Mucosa of stomach (tissue), 1 donor: ENCODE results near the gene DENND4C.

ENCODE experiments used
- H3K27me3 ChIP-seq: one replicate; pipeline ENCODE4 v1.7.0; 2013; ENCODE audit warnings: mild to moderate bottlenecking, low read length; ENCODE audit not compliant: control insufficient read depth, insufficient read depth
- H3K36me3 ChIP-seq: one replicate; pipeline ENCODE4 v1.7.0; 2013; ENCODE audit warnings: low read length; ENCODE audit not compliant: control insufficient read depth, insufficient read depth
- H3K4me1 ChIP-seq: one replicate; pipeline ENCODE4 v1.7.0; 2013; ENCODE audit warnings: mild to moderate bottlenecking, low read length; ENCODE audit not compliant: control insufficient read depth, insufficient read depth
- H3K4me3 ChIP-seq: one replicate; pipeline ENCODE4 v1.7.0; 2013; ENCODE audit warnings: low read length
- H3K9ac ChIP-seq: one replicate; pipeline ENCODE4 v1.7.0; 2013; ENCODE audit warnings: mild to moderate bottlenecking, low read length, moderate library complexity
- H3K9me3 ChIP-seq: one replicate; pipeline ENCODE4 v1.7.0; 2013; ENCODE audit warnings: mild to moderate bottlenecking, low read length, moderate library complexity; ENCODE audit not compliant: control insufficient read depth
- donor health status: Pancreatic carcinoma.

Gene DENND4C

GRCh38 chr9:19342947-19343346 is 112.5 kb downstream of the DENND4C start:
- H3K4me3 ChIP-seq = no peak overlapping the region
- H3K9ac ChIP-seq = no peak overlapping the region
- H3K36me3 ChIP-seq = peaks cover 4% of the 10 kb centered on the region
- no peaks in the 10 kb centered on the region for H3K4me1 ChIP-seq
- no peaks in the 10 kb centered on the region for H3K9me3 ChIP-seq
- H3K27me3 ChIP-seq = no peaks in the 10 kb centered on the region

- Histone ChIP-seq H3K9me3 (no peaks in the 10 kb centered on the region), H3K4me3 (no peak overlapping the region), H3K4me1 (no peaks in the 10 kb centered on the region), H3K27me3 (no peaks in the 10 kb centered on the region), H3K9ac (no peak overlapping the region), H3K36me3 (no peaks in the 10 kb centered on the region)
Observed at GRCh38 chr9:19358701-19359100, 128.2 kb downstream of the DENND4C start.

- H3K36me3 ChIP-seq = no peaks in the 10 kb centered on the region
- H3K9ac ChIP-seq = no peak overlapping the region
- no peaks in the 10 kb centered on the region for H3K9me3 ChIP-seq
- no peaks in the 10 kb centered on the region for H3K4me1 ChIP-seq
- H3K27me3 ChIP-seq = no peaks in the 10 kb centered on the region
- H3K4me3 ChIP-seq = no peak overlapping the region
Observed at GRCh38 chr9:19369107-19369506, 138.6 kb downstream of the DENND4C start.

GRCh38 chr9:19371942-19372341 is 141.4 kb downstream of the DENND4C start:
- H3K27me3 ChIP-seq = no peaks in the 10 kb centered on the region
- peaks cover 9% of the 10 kb centered on the region for H3K36me3 ChIP-seq

GRCh38 chr9:19372567-19372966 is 142.1 kb downstream of the DENND4C start:
- Histone ChIP-seq H3K4me3 (no peak overlapping the region), H3K27me3 (no peaks in the 10 kb centered on the region), H3K36me3 (peaks cover 9% of the 10 kb centered on the region), H3K9me3 (no peaks in the 10 kb centered on the region), H3K4me1 (no peaks in the 10 kb centered on the region), H3K9ac (no peak overlapping the region)

More at GRCh38 chr9:19371942-19372341, 141.4 kb downstream of the DENND4C start:
- H3K9ac ChIP-seq = no peak overlapping the region
- H3K4me3 ChIP-seq = no peak overlapping the region
- H3K9me3 ChIP-seq = no peaks in the 10 kb centered on the region
- H3K4me1 ChIP-seq = no peaks in the 10 kb centered on the region

GRCh38 chr9:19373527-19373926 is 143.0 kb downstream of the DENND4C start:
- no peak overlapping the region for H3K4me3 ChIP-seq
- no peaks in the 10 kb centered on the region for H3K9me3 ChIP-seq
- H3K36me3 ChIP-seq = peaks cover 9% of the 10 kb centered on the region
- no peak overlapping the region for H3K9ac ChIP-seq
- H3K27me3 ChIP-seq = no peaks in the 10 kb centered on the region
- no peaks in the 10 kb centered on the region for H3K4me1 ChIP-seq

GRCh38 chr9:19375538-19375937 is 145.0 kb downstream of the DENND4C start:
- Histone ChIP-seq H3K36me3 (peaks cover 9% of the 10 kb centered on the region), H3K27me3 (no peaks in the 10 kb centered on the region), H3K9ac (no peak overlapping the region), H3K9me3 (no peaks in the 10 kb centered on the region), H3K4me1 (no peaks in the 10 kb centered on the region), H3K4me3 (no peak overlapping the region)

GRCh38 chr9:19376931-19377330 is 146.4 kb downstream of the DENND4C start:
- peaks cover 4% of the 10 kb centered on the region for H3K4me1 ChIP-seq
- H3K36me3 ChIP-seq = peaks cover 9% of the 10 kb centered on the region
- no peak overlapping the region for H3K4me3 ChIP-seq
- no peaks in the 10 kb centered on the region for H3K9me3 ChIP-seq
- peak overlapping the region; percentile 90 for H3K9ac ChIP-seq
- H3K27me3 ChIP-seq = no peaks in the 10 kb centered on the region

- Histone ChIP-seq H3K9ac (peak overlapping the region; percentile 90), H3K36me3 (peaks cover 9% of the 10 kb centered on the region), H3K27me3 (no peaks in the 10 kb centered on the region), H3K4me1 (peaks cover 4% of the 10 kb centered on the region), H3K9me3 (no peaks in the 10 kb centered on the region), H3K4me3 (peak overlapping the region; percentile 53)
Observed at GRCh38 chr9:19378164-19378563, 147.7 kb downstream of the DENND4C start.

GRCh38 chr9:19378647-19379046 is 148.2 kb downstream of the DENND4C start:
- H3K27me3 ChIP-seq = no peaks in the 10 kb centered on the region
- H3K4me1 ChIP-seq = peaks cover 4% of the 10 kb centered on the region
- H3K36me3 ChIP-seq = peaks cover 9% of the 10 kb centered on the region
- peak overlapping the region; percentile 53 for H3K4me3 ChIP-seq
- peak overlapping the region; percentile 90 for H3K9ac ChIP-seq
- no peaks in the 10 kb centered on the region for H3K9me3 ChIP-seq

- Histone ChIP-seq H3K4me1 (peaks cover 4% of the 10 kb centered on the region), H3K36me3 (peaks cover 9% of the 10 kb centered on the region), H3K9me3 (no peaks in the 10 kb centered on the region), H3K4me3 (peak overlapping the region; percentile 53), H3K27me3 (no peaks in the 10 kb centered on the region), H3K9ac (peak overlapping the region; percentile 90)
Observed at GRCh38 chr9:19379283-19379682, 148.8 kb downstream of the DENND4C start.

- H3K9me3 ChIP-seq = no peaks in the 10 kb centered on the region
- peak overlapping the region; percentile 90 for H3K9ac ChIP-seq
- no peaks in the 10 kb centered on the region for H3K27me3 ChIP-seq
- H3K4me3 ChIP-seq = peak overlapping the region; percentile 53
- H3K36me3 ChIP-seq = peaks cover 5% of the 10 kb centered on the region
- peaks cover 4% of the 10 kb centered on the region for H3K4me1 ChIP-seq
Observed at GRCh38 chr9:19379697-19380046, 149.2 kb downstream of the DENND4C start.

- no peaks in the 10 kb centered on the region for H3K27me3 ChIP-seq
- H3K9me3 ChIP-seq = no peaks in the 10 kb centered on the region
- peak overlapping the region; percentile 90 for H3K9ac ChIP-seq
- H3K36me3 ChIP-seq = no peaks in the 10 kb centered on the region
- peaks cover 4% of the 10 kb centered on the region for H3K4me1 ChIP-seq
- H3K4me3 ChIP-seq = peak overlapping the region; percentile 53
Observed at GRCh38 chr9:19380826-19381075, 150.3 kb downstream of the DENND4C start.
